Sciatic nerve (tissue), 2 donors: Measurements from ENCODE around the gene FMNL3. TPM values are rescaled to one million over a fixed set of nuclear protein-coding genes. Genes with fewer than 3 reads are reported as not detected.

Source experiments
- ATAC-seq: fragments of 200-7000 bp; cut with Tn5 transposase; one replicate; pipeline ENCODE4 v1.9.1; 2020; ENCODE audit warnings: mild to moderate bottlenecking, moderate library complexity
- DNase-seq: peaks from one replicate; pipeline ENCODE4 v3.0.0-alpha.2; 2020; ENCODE audit warnings: low spot score
- intact Hi-C: fragments of 100-400 bp; cut with DNase I; formaldehyde crosslinking; loops from one replicate; pipeline ENCODE4 v1.14.2; 2022
- total RNA-seq: library from RNA; stranded (reverse); fragmentation: NEBNext Ultra II Directional; extraction: Animal tissue kit (Norgen Biotek cat#: 25700); gene quantifications from one replicate; pipeline ENCODE4 v1.2.1, GENCODE V29; 2021
- donor health status: DM: no; HTN: no; CAD: no.
- donor health status: DM: no; HTN: no; CAD: no.

The FMNL3 gene
- total RNA-seq, 1 donor from 2014 or later, result 64.8 TPM

- intact Hi-C loops, result no loop called here
- no peak for DNase-seq
Measured at GRCh38 chr12:49642370-49642802, 64.8 kb downstream of the FMNL3 start.

DNA sequence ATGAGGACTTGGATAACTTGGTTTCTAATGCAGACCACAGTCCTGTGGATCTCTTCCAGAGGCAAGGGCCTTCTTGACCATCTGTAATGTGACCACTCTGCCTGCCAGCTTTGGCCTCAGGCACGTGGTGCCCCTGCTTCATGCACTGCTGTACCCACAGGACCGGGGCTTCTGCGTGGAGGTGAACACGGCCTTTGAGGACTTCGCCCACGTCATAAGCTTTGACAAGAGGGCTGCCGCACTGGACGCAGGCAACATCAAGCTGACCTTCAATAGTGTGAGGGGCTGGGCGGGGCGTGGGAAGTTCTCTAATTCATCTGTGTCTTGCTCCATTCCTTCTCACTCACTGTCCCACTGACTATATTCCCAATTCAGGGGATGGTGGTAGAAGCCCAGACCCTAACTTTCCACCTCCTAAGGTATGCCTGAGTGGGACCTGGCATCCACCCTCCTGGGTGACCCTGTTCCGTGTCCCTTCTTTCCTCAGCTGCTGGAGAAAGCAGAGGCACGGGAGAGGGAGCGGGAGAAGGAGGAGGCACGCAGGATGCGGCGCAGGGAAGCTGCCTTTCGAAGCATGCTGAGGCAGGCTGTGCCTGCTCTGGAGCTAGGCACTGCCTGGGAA, 65.3 kb downstream of the FMNL3 start:
- no peak for DNase-seq
- ATAC-seq, result no peak
- intact Hi-C loops, result no loop called here

More at GRCh38 chr12:49642370-49642802, 64.8 kb downstream of the FMNL3 start:
- peak; percentile 6 for ATAC-seq

DNA sequence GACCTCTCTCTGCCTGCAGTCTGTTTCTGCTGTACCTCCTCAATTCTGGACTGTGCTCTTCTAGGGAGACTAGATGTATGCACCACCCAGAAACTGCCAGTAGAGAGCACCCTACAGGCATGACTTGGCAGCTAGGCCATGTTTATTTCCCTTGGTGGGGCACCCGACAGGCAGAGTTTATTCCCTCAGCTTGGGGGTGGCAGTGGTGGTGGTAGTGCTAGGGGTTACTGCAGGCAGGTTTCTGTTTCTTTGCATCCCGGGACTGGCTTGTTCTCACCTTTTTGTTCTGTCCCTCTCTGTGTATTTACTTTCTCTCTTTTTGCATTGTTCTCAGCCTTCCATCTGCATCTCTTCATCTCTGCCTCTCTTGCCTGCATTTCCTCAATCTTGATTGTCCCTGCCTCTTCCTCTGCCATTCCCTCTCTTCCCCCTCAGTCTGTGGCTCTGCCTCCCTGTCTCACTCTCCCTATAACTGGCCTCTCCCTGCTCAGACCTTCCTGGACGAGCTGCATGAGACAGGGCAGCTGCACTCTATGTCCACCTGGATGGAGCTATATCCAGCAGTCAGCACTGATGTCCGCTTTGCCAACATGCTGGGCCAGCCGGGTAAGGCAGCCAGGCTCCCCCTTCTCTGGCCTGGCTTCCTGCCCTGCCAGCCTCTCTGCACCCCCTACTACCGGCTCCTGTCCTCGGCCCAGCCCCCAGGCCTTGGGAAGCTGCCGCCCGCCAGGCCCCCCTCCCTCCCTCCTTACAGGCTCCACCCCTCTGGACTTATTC, 70.0 kb downstream of the FMNL3 start:
- ATAC-seq, result peak; percentile 88
- DNase-seq, result no peak
- intact Hi-C loops, result no loop called here

- DNase-seq, result no peak
- intact Hi-C loops, result no loop called here
- no peak for ATAC-seq
Measured at GRCh38 chr12:49636574-49636973, 70.6 kb downstream of the FMNL3 start.

DNA sequence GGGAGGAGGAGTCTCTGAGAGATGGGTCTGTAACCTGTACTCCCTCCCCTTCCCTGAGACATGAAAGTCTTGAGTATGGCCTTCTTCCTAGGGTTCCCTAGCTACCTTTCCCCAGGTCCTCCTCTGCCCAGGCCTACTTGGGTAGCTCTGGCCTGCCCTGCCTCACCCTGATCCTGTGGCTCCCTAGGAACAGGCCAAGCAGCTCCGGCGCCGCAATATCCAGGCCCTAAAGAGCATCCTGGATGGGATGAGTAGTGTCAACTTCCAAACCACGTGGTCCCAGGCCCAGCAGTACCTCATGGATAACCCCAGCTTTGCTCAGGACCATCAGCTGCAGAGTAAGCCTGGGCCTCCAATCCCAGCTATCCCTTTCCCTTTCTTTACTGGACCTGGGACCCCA, 71.5 kb downstream of the FMNL3 start:
- intact Hi-C loops, result no loop called here
- ATAC-seq (no peak), DNase-seq (no peak)

DNA sequence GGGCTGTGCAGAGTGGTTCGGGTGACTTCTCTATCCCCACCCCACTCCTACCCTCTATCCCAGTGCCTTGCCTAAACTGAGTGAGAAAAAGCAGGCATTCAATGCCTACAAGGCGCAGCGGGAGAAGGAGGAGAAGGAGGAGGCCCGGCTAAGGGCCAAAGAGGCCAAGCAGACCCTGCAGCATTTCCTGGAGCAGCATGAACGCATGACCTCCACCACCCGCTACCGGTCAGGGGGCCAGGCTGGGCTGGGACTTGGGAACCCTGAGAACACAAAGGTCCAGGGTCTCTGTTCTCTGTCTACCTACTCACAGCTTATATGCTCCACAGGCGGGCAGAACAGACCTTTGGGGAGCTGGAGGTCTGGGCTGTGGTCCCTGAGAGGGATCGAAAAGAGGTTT, 72.2 kb downstream of the FMNL3 start:
- ATAC-seq, result no peak
- DNase-seq, result no peak
- intact Hi-C loops, result no loop called here

- ATAC-seq (no peak), DNase-seq (no peak)
- intact Hi-C loops, result no loop called here
Measured at GRCh38 chr12:49633703-49634345, 73.4 kb downstream of the FMNL3 start.

GRCh38 chr12:49632986-49633702, 74.1 kb downstream of the FMNL3 start:
- ATAC-seq (no peak), DNase-seq (no peak)
- intact Hi-C loops, result no loop called here

DNA sequence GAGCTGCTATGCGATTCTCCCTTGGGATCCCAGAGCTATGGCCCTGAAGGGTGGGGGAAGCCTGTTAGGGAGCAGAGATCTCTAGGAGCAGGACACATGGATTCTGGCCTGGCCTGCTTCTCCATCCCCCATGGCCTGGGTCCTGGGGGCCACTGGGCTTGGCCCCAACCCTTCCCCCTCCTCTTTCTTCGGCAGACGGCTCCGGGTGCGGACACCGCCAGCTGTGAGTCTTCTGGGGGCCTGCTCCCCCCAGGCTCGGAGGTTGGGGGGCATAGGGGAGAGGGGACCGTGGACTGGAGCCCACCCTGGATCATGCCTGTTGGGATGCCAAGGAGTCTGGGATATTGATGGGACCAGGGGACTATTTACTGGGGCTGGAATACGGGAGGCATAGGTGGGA, 74.8 kb downstream of the FMNL3 start:
- intact Hi-C loops, result no loop called here
- DNase-seq, result no peak
- ATAC-seq, result no peak

GRCh38 chr12:49631336-49631907, 75.8 kb downstream of the FMNL3 start:
- DNase-seq (no peak), ATAC-seq (no peak)
- intact Hi-C loops, result no loop called here

- DNase-seq (no peak), ATAC-seq (no peak)
- intact Hi-C loops, result no loop called here
Measured at GRCh38 chr12:49627752-49628360, 79.3 kb downstream of the FMNL3 start.

DNA sequence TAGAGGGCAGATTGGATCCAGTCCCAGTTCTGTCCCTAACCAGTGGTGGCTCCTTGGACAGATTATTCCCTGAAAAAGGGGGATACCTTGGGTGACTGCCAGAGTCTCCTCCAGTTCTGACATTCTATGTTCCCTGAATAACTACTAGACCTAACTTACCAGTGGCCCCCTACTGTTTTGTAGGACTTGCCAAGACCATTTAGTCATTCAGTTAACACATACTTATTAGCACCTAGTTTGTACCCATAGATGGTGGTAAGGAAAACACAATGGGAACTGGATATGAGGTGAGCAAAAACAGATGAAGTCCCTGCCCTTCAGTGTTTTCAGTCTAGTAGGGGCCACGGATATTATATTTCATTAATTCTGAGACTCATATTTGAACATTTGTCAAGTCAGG, 80.4 kb downstream of the FMNL3 start:
- intact Hi-C loops, result no loop called here
- DNase-seq (no peak), ATAC-seq (no peak)

DNA sequence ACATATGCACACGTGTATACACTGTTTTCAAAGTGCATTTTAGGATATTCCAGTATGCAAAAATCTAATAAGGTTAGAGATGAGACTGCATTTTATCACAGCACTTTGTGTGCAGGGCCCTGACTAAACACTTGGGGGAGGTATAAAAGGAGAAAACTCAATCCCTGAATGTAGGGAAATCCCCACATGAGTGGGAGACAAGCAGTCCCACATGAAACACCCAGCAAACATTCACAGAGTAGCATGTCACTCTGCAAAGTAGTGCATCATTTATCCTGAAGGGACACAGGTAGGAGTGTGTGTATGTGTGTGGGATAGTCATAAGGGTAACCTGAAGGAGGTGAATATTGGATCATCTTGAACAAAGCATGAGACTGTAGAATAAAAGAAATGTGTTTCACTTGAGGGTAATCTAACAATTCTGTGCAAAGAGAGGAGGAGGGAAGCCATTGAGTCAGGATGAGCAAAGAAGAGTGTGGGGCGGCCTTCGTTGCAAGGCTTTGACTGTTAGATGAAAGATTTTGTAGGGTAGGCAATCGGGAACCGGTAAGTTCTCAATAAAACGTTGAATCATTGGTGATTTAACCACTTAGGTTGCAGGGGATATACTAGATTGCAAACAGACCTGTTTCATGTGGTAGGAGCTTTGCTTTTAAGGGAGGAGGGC, 80.9 kb downstream of the FMNL3 start:
- DNase-seq (no peak), ATAC-seq (no peak)
- intact Hi-C loops, result no loop called here

GRCh38 chr12:49624921-49625577, 82.2 kb downstream of the FMNL3 start:
- intact Hi-C loops, result no loop called here
- ATAC-seq (no peak), DNase-seq (no peak)

GRCh38 chr12:49623142-49623904, 83.9 kb downstream of the FMNL3 start, which contains the start of gene PRPF40B:
TSS of gene PRPF40B (plus strand) at chr12:49623561. CDS start at chr12:49623591, 30 bp downstream.
- ATAC-seq (peak; percentile 93), DNase-seq (peak; percentile 90)
- intact Hi-C loops, result no loop called here

DNA sequence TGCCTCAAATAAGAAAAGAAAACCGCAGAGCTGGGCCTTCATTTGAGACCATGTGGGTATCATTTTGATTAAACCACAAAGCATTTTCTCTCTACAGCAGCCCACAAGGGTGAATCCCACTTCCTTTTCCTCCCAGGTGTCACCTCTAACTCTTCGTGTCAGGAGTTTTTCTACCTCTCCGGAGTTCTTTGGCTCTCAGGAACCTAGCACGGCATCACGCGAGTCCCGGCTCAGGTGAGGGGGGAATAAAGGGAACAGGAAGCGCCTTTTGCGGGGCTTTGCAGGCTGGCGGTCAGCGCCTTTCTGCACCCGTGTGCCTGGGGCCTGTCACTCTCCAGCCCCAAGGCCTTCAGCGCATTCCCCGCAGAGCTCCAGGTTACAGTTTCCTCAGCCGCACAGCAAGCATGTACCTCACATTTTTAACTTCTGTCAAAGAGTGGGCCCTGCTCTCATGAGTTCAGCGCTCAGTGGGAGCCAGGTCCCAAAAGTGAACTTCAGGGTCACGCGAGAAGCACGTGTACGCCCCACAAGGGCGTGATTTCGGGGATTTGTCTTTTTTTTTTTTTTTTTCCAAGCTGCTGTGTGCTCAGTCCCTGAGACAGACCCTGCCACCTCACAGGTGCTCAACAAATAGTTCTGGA, 84.6 kb downstream of the FMNL3 start:
- no peak for DNase-seq
- intact Hi-C loops, result no loop called here

More for the DNA sequence above, 84.6 kb downstream of the FMNL3 start:
- peak; percentile 54 for ATAC-seq
